GM23338 (cell line): Measurements from ENCODE around the gene UPF2. TPM values are rescaled to one million over a fixed set of nuclear protein-coding genes. Genes with fewer than 3 reads are reported as not detected.

Experiments used
- ATAC-seq: fragments of 200-7000 bp; cut with Tn5 transposase; 3 replicates; pipeline ENCODE4 v1.9.1; 2020
- DNase-seq: peaks from one replicate; pipeline ENCODE4 v3.0.0-alpha.2; 2015; ENCODE audit warnings: low spot score
- H2AFZ ChIP-seq: fragments of 200-600 bp; sonication (generic); 2 replicates; pipeline ENCODE4 v1.8.0; 2016; ENCODE audit warnings: antibody characterized with exemption, mild to moderate bottlenecking, moderate library complexity
- H3F3A ChIP-seq: fragments of 200-600 bp; sonication (generic); replicated peaks from 2 replicates; pipeline ENCODE4 v1.8.0; 2017; ENCODE audit warnings: antibody characterized with exemption, mixed run types, low read depth
- H3K27ac ChIP-seq: fragments of 200-600 bp; sonication (generic); 2 replicates; pipeline ENCODE4 v1.6.1; 2016; ENCODE audit warnings: low read depth
- H3K27me3 ChIP-seq: fragments of 200-600 bp; sonication (generic); 2 replicates; pipeline ENCODE4 v1.8.0; 2016; ENCODE audit warnings: mild to moderate bottlenecking, mixed run types, moderate library complexity; ENCODE audit not compliant: insufficient read depth
- H3K36me3 ChIP-seq: fragments of 200-600 bp; sonication (generic); 2 replicates; pipeline ENCODE4 v1.8.0; 2016; ENCODE audit warnings: mild to moderate bottlenecking; ENCODE audit not compliant: insufficient read depth
- H3K4me1 ChIP-seq: fragments of 200-600 bp; sonication (generic); 2 replicates; pipeline ENCODE4 v1.8.0; 2016; ENCODE audit warnings: mild to moderate bottlenecking, moderate library complexity; ENCODE audit not compliant: insufficient read depth
- H3K4me2 ChIP-seq: fragments of 200-600 bp; sonication (generic); 2 replicates; pipeline ENCODE4 v1.7.1; 2017; ENCODE audit warnings: mixed run types
- H3K4me3 ChIP-seq: fragments of 200-600 bp; sonication (generic); 2 replicates; pipeline ENCODE4 v1.6.1; 2016; ENCODE audit warnings: mixed run types
- H3K79me2 ChIP-seq: fragments of 200-600 bp; sonication (generic); replicated peaks from 2 replicates; pipeline ENCODE4 v1.8.0; 2017; ENCODE audit warnings: mild to moderate bottlenecking; ENCODE audit not compliant: insufficient read depth
- H3K9me2 ChIP-seq: fragments of 200-600 bp; sonication (generic); 2 replicates; pipeline ENCODE4 v1.8.0; 2017; ENCODE audit not compliant: insufficient read depth
- H4K20me1 ChIP-seq: fragments of 200-600 bp; sonication (generic); replicated peaks from 2 replicates; pipeline ENCODE4 v1.8.0; 2017; ENCODE audit warnings: mild to moderate bottlenecking; ENCODE audit not compliant: insufficient read depth
- H3K27ac Mint-ChIP-seq: 2 replicates; pipeline ENCODE4 v1.8.0; 2020; ENCODE audit warnings: inconsistent platforms, mild to moderate bottlenecking, moderate library complexity, mixed read lengths
- H3K27me3 Mint-ChIP-seq: 3 replicates; pipeline ENCODE4 v1.8.0; 2022; ENCODE audit warnings: low read depth, mild to moderate bottlenecking, moderate library complexity, mixed read lengths, inconsistent platforms; ENCODE audit not compliant: insufficient read depth, poor library complexity
- H3K36me3 Mint-ChIP-seq: 3 replicates; pipeline ENCODE4 v1.8.0; 2021; ENCODE audit warnings: low read depth, mild to moderate bottlenecking, inconsistent platforms, moderate library complexity, mixed read lengths
- H3K4me1 Mint-ChIP-seq: 3 replicates; pipeline ENCODE4 v1.8.0; 2020; ENCODE audit warnings: mild to moderate bottlenecking, inconsistent platforms, mixed read lengths
- H3K4me3 Mint-ChIP-seq: 3 replicates; pipeline ENCODE4 v1.8.0; 2021; ENCODE audit warnings: moderate library complexity, mild to moderate bottlenecking, inconsistent platforms, mixed read lengths
- H3K9me3 Mint-ChIP-seq: 3 replicates; pipeline ENCODE4 v1.8.0; 2020; ENCODE audit warnings: moderate library complexity, mild to moderate bottlenecking, inconsistent platforms, mixed read lengths
- CREB1 ChIP-seq: fragments of 250-450 bp; sonication (Bioruptor Pico); IDR thresholded peaks from 2 replicates; pipeline ENCODE4 v1.5.0; 2020; ENCODE audit warnings: low read depth, mild to moderate bottlenecking, moderate library complexity
- EZH2 ChIP-seq: fragments of 200-600 bp; sonication (generic); IDR thresholded peaks from one replicate; pipeline ENCODE4 v1.8.0; 2017; ENCODE audit warnings: antibody characterized with exemption, mild to moderate bottlenecking, low read depth; ENCODE audit not compliant: unreplicated experiment
- EZH2phosphoT487 ChIP-seq: fragments of 200-600 bp; sonication (generic); IDR thresholded peaks from one replicate; pipeline ENCODE4 v1.8.1; 2018; ENCODE audit warnings: antibody characterized with exemption; ENCODE audit not compliant: unreplicated experiment
- JUNB ChIP-seq: IDR thresholded peaks from one replicate; pipeline ENCODE4 v1.6.1; 2016; ENCODE audit warnings: antibody characterized with exemption; ENCODE audit not compliant: unreplicated experiment
- NANOG ChIP-seq: IDR thresholded peaks from 2 replicates; pipeline ENCODE4 v1.6.1; 2016; ENCODE audit warnings: antibody characterized with exemption, borderline replicate concordance
- STAT1 ChIP-seq: IDR thresholded peaks from one replicate; pipeline ENCODE4 v1.6.1; 2016; ENCODE audit warnings: antibody characterized with exemption; ENCODE audit not compliant: unreplicated experiment
- ZNF114 ChIP-seq: fragments of 250-450 bp; sonication (Bioruptor Pico); IDR thresholded peaks from 2 replicates; pipeline ENCODE4 v1.5.0; 2020; ENCODE audit warnings: mild to moderate bottlenecking, moderate library complexity
- ZNF331 ChIP-seq: fragments of 250-450 bp; sonication (Bioruptor Pico); IDR thresholded peaks from 2 replicates; pipeline ENCODE4 v1.5.0; 2020; ENCODE audit warnings: low read depth, mild to moderate bottlenecking, moderate library complexity
- polyA plus RNA-seq: library from polyadenylated mRNA; unstranded; fragments of >200 nt; fragmentation: Nextera tagmentation; extraction: Ambion mirVana; gene quantifications from 2 replicates; pipeline ENCODE4 v1.2.1, GENCODE V29; 2016
- total RNA-seq: library from RNA; depleted of rRNA; stranded (reverse); fragments of >200 nt; shearing (Covaris generic); gene quantifications from 2 replicates; pipeline ENCODE4 v1.2.3, GENCODE V29; 2014
- TF ChIP-seq, protein P1 (sequence below): fragments of 250-450 bp; sonication (Bioruptor Pico); IDR thresholded peaks from 2 replicates; pipeline ENCODE4 v1.5.0; 2020; ENCODE audit warnings: mild to moderate bottlenecking, moderate library complexity
- TF ChIP-seq, protein P2 (sequence below): IDR thresholded peaks from 2 replicates; pipeline ENCODE4 v1.6.1; 2016; ENCODE audit warnings: antibody characterized with exemption
- TF ChIP-seq, protein P3 (sequence below): IDR thresholded peaks from one replicate; pipeline ENCODE4 v1.6.1; 2018; ENCODE audit warnings: antibody characterized with exemption; ENCODE audit not compliant: unreplicated experiment
- TF ChIP-seq, protein P4 (sequence below), 2 experiments: fragments of 200-600 bp in 1 of 2; sonication (generic) in 1 of 2; conservative IDR thresholded peaks; 2 replicates each; pipeline versions ENCODE4 v1.5.1 to v1.6.1; 2016 to 2017; ENCODE audit warnings: antibody characterized with exemption in 2 of 2, low read depth in 2 of 2, mild to moderate bottlenecking in 2 of 2, moderate library complexity in 1 of 2

UPF2 gene
- total and polyA plus RNA-seq, 2 experiments from 2014 or later = 29.0 to 78.5 TPM

DNA sequence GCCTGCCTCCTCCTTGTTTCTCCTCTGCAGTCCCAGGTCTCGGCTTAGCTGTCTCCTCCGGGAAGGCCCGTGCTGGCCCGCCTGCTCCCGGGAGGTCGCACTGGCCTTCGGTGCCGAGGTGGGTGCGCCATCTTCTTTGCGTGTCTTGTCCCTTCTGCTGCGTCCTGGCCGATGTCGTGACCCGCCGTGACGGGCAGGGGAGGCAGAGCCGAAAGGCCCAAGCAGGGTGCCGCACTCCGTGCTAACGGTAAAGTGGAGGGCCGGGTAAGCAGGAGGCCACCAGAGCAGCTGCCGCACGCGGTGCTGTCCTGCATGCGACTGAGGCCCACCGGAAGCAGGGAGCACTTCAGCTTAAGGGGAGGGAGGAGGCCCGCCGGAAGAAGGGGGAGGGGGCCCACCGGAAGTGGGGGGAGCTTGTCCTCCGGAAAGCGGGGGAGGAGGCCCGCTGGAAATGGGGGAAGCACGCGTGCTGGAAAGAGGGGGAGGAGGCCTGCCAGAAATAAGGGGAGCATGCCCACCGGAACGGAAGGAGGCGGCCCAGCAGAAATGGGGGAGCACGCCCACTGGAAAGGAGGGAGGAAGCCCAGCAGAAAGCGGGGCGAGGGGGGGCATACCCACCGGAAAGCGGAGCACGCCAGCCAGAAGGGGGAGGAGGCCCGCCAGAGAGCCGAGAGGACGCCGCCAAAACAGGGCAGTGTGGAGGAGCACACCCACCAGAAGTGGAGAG lies 148.1 kb downstream of the UPF2 start (continued):
- no peak for TF ChIP-seq EZH2

DNA sequence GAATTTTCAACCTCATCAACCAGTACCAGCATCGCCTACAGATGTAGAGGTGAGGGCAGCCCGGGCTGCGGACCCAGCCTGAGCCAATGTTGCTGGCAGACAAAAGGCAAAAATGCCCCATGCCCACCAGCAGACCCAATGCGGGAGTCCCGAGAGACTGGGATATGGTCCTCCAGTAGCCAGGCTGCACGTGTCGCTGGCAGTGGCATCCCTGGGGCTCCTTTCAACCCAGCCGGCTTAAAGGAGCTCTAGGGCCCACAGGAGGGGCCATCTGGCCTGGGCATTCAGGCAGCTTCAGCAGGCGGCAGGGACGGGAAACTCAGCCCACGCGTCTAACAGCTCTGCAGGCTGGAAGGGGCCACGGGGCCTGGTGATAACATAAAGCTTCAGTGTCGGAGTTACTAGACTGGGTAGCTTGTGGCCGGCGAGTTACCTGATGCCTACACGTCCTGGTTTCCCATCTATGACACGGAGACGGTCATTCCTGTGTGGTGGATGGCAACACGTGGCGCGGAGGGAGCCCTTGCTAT lies 148.8 kb downstream of the UPF2 start:
- H3K4me2 ChIP-seq = no peak overlapping the region
- no peaks in the 10 kb centered on the region for H3K9me2 ChIP-seq
- H4K20me1 ChIP-seq = no peaks in the 10 kb centered on the region
- Mint-ChIP-seq H3K4me1 (no peaks in the 10 kb centered on the region; the same call in 2 of the 3 replicates), H3K4me3 (no peak overlapping the region), H3K36me3 (no peaks in the 10 kb centered on the region), H3K27me3 (peaks cover 10% of the 10 kb centered on the region), H3K9me3 (no peaks in the 10 kb centered on the region), H3K27ac (no peak overlapping the region)
- no peak for DNase-seq
- H2AFZ ChIP-seq = peak overlapping the region; percentile 72; the same call in 1 of the 2 replicates
- H3K79me2 ChIP-seq = no peaks in the 10 kb centered on the region
- H3F3A ChIP-seq = no peaks in the 10 kb centered on the region
- H3K27me3 ChIP-seq = no peaks in the 10 kb centered on the region
- no peak overlapping the region for H3K27ac ChIP-seq
- H3K36me3 ChIP-seq = no peaks in the 10 kb centered on the region
- H3K4me1 ChIP-seq = no peaks in the 10 kb centered on the region
- no peak overlapping the region for H3K4me3 ChIP-seq
- peak; percentile 23; the same call in 2 of the 3 replicates for ATAC-seq
- TF ChIP-seq ZNF114 (no peak), EZH2phosphoT487 (no peak), ZNF331 (CRISPR knock-in tag) (no peak), JUNB (no peak), NANOG (no peak), EZH2 (no peak), CREB1 (CRISPR knock-in tag) (no peak), STAT1 (no peak)
- TF ChIP-seq, protein P1, sequence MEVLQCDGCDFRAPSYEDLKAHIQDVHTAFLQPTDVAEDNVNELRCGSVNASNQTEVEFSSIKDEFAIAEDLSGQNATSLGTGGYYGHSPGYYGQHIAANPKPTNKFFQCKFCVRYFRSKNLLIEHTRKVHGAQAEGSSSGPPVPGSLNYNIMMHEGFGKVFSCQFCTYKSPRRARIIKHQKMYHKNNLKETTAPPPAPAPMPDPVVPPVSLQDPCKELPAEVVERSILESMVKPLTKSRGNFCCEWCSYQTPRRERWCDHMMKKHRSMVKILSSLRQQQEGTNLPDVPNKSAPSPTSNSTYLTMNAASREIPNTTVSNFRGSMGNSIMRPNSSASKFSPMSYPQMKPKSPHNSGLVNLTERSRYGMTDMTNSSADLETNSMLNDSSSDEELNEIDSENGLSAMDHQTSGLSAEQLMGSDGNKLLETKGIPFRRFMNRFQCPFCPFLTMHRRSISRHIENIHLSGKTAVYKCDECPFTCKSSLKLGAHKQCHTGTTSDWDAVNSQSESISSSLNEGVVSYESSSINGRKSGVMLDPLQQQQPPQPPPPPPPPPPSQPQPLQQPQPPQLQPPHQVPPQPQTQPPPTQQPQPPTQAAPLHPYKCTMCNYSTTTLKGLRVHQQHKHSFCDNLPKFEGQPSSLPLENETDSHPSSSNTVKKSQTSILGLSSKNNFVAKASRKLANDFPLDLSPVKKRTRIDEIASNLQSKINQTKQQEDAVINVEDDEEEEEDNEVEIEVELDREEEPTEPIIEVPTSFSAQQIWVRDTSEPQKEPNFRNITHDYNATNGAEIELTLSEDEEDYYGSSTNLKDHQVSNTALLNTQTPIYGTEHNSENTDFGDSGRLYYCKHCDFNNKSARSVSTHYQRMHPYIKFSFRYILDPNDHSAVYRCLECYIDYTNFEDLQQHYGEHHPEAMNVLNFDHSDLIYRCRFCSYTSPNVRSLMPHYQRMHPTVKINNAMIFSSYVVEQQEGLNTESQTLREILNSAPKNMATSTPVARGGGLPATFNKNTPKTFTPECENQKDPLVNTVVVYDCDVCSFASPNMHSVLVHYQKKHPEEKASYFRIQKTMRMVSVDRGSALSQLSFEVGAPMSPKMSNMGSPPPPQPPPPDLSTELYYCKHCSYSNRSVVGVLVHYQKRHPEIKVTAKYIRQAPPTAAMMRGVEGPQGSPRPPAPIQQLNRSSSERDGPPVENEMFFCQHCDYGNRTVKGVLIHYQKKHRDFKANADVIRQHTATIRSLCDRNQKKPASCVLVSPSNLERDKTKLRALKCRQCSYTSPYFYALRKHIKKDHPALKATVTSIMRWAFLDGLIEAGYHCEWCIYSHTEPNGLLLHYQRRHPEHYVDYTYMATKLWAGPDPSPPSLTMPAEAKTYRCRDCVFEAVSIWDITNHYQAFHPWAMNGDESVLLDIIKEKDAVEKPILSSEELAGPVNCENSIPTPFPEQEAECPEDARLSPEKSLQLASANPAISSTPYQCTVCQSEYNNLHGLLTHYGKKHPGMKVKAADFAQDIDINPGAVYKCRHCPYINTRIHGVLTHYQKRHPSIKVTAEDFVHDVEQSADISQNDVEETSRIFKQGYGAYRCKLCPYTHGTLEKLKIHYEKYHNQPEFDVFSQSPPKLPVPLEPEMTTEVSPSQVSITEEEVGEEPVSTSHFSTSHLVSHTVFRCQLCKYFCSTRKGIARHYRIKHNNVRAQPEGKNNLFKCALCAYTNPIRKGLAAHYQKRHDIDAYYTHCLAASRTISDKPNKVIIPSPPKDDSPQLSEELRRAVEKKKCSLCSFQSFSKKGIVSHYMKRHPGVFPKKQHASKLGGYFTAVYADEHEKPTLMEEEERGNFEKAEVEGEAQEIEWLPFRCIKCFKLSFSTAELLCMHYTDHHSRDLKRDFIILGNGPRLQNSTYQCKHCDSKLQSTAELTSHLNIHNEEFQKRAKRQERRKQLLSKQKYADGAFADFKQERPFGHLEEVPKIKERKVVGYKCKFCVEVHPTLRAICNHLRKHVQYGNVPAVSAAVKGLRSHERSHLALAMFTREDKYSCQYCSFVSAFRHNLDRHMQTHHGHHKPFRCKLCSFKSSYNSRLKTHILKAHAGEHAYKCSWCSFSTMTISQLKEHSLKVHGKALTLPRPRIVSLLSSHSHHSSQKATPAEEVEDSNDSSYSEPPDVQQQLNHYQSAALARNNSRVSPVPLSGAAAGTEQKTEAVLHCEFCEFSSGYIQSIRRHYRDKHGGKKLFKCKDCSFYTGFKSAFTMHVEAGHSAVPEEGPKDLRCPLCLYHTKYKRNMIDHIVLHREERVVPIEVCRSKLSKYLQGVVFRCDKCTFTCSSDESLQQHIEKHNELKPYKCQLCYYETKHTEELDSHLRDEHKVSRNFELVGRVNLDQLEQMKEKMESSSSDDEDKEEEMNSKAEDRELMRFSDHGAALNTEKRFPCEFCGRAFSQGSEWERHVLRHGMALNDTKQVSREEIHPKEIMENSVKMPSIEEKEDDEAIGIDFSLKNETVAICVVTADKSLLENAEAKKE = no peak
- TF ChIP-seq, protein P2, sequence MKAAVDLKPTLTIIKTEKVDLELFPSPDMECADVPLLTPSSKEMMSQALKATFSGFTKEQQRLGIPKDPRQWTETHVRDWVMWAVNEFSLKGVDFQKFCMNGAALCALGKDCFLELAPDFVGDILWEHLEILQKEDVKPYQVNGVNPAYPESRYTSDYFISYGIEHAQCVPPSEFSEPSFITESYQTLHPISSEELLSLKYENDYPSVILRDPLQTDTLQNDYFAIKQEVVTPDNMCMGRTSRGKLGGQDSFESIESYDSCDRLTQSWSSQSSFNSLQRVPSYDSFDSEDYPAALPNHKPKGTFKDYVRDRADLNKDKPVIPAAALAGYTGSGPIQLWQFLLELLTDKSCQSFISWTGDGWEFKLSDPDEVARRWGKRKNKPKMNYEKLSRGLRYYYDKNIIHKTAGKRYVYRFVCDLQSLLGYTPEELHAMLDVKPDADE = no peak
- TF ChIP-seq, protein P3, sequence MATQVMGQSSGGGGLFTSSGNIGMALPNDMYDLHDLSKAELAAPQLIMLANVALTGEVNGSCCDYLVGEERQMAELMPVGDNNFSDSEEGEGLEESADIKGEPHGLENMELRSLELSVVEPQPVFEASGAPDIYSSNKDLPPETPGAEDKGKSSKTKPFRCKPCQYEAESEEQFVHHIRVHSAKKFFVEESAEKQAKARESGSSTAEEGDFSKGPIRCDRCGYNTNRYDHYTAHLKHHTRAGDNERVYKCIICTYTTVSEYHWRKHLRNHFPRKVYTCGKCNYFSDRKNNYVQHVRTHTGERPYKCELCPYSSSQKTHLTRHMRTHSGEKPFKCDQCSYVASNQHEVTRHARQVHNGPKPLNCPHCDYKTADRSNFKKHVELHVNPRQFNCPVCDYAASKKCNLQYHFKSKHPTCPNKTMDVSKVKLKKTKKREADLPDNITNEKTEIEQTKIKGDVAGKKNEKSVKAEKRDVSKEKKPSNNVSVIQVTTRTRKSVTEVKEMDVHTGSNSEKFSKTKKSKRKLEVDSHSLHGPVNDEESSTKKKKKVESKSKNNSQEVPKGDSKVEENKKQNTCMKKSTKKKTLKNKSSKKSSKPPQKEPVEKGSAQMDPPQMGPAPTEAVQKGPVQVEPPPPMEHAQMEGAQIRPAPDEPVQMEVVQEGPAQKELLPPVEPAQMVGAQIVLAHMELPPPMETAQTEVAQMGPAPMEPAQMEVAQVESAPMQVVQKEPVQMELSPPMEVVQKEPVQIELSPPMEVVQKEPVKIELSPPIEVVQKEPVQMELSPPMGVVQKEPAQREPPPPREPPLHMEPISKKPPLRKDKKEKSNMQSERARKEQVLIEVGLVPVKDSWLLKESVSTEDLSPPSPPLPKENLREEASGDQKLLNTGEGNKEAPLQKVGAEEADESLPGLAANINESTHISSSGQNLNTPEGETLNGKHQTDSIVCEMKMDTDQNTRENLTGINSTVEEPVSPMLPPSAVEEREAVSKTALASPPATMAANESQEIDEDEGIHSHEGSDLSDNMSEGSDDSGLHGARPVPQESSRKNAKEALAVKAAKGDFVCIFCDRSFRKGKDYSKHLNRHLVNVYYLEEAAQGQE = no peak
- TF ChIP-seq, protein P4, sequence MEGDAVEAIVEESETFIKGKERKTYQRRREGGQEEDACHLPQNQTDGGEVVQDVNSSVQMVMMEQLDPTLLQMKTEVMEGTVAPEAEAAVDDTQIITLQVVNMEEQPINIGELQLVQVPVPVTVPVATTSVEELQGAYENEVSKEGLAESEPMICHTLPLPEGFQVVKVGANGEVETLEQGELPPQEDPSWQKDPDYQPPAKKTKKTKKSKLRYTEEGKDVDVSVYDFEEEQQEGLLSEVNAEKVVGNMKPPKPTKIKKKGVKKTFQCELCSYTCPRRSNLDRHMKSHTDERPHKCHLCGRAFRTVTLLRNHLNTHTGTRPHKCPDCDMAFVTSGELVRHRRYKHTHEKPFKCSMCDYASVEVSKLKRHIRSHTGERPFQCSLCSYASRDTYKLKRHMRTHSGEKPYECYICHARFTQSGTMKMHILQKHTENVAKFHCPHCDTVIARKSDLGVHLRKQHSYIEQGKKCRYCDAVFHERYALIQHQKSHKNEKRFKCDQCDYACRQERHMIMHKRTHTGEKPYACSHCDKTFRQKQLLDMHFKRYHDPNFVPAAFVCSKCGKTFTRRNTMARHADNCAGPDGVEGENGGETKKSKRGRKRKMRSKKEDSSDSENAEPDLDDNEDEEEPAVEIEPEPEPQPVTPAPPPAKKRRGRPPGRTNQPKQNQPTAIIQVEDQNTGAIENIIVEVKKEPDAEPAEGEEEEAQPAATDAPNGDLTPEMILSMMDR (conservative IDR thresholded peaks at IDR 0.05; ENCODE audit: low read depth in 2 of 2) = no peak
